ENCODE results near the gene SYNJ2. TPM values are rescaled to one million over a fixed set of nuclear protein-coding genes. Genes with fewer than 3 reads are reported as not detected.

The SYNJ2 gene
- total RNA-seq, 1 experiment from 2014 or later: 70.0 TPM

DNA sequence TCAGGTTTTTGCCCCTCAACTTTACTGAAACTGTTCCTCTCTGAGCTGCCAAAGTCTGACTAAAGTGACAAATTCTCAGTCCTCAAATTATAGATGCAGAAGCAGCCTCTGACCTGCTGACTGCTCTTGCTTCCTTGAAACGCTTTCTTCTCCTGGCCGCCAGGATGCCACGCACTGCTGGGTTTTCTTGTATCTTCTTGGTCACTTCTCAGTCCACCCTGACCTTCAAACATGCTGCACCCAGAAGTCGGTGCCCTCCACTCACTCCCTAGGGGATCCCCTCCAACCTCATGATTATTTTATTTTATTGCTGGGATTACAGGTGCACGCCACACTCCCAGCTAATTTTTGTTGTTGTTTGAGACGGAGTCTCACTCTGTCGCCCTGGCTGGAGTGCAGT is 24.7 kb downstream of the SYNJ2 start:
- no peak for DNase-seq (ENCODE audit: low read depth, low spot score)

DNA sequence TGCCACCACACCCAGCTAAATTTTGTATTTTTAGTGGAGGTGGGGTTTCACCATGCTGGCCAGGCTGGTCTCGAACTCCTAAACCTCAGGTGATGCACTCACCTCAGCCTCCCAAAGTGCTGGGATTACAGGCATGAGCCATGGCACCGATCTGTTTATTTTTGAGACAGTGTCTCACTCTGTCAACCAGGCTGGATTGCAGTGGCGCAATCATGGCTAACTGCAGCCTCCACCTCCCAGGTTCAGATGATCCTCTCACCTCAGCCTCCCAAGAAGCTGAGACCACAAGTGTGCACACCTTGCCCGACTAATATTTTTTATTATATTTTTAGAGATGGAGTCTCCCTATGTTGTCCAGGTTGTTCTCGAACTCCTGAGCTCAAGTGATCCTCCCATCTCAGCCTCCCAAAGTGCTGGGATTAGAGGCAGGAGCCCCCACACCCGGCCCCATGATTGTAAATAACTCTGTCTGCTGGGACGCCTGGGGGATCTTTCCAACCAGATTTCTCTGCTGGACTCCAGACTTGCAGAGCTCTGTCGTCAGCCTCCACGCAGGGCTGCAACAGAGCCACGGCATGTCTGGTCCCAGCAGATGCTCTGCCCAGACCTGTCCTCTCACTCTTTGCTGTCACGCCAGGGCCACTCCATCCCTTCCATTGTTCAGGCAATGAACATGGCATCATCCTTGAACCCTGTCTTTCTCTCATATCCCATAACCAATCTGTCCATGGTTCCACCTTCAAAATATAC is 25.3 kb downstream of the SYNJ2 start:
- no peak overlapping the region for H3K4me3 ChIP-seq (ENCODE audit: low read depth in 2 of 2, low read length in 2 of 2)
- no peaks in the 10 kb centered on the region for H3K27me3 ChIP-seq (ENCODE audit: control insufficient read depth, insufficient read depth, low read length)
- intact Hi-C loops (cut with micrococcal nuclease; ENCODE audit: unreplicated experiment) (no loop called here), in situ Hi-C loops (cut with HindIII; ENCODE audit: low pct_unique_long_range_greater_than_20kb, low sequenced_read_pairs) (no loop called here)
- ChIA-PET CTCF (no interaction called here), POLR2A (no interaction called here)
- peak overlapping the region; percentile 67; the same call in 1 of the 2 replicates for H3K27ac ChIP-seq (ENCODE audit: low read length)
- peaks cover 81% of the 10 kb centered on the region for H3K4me1 ChIP-seq (ENCODE audit: control insufficient read depth, insufficient read depth, low read length)
- ATAC-seq (no peak), DNase-seq (ENCODE audit: low read depth, low spot score) (no peak)
- TF ChIP-seq, protein P1, sequence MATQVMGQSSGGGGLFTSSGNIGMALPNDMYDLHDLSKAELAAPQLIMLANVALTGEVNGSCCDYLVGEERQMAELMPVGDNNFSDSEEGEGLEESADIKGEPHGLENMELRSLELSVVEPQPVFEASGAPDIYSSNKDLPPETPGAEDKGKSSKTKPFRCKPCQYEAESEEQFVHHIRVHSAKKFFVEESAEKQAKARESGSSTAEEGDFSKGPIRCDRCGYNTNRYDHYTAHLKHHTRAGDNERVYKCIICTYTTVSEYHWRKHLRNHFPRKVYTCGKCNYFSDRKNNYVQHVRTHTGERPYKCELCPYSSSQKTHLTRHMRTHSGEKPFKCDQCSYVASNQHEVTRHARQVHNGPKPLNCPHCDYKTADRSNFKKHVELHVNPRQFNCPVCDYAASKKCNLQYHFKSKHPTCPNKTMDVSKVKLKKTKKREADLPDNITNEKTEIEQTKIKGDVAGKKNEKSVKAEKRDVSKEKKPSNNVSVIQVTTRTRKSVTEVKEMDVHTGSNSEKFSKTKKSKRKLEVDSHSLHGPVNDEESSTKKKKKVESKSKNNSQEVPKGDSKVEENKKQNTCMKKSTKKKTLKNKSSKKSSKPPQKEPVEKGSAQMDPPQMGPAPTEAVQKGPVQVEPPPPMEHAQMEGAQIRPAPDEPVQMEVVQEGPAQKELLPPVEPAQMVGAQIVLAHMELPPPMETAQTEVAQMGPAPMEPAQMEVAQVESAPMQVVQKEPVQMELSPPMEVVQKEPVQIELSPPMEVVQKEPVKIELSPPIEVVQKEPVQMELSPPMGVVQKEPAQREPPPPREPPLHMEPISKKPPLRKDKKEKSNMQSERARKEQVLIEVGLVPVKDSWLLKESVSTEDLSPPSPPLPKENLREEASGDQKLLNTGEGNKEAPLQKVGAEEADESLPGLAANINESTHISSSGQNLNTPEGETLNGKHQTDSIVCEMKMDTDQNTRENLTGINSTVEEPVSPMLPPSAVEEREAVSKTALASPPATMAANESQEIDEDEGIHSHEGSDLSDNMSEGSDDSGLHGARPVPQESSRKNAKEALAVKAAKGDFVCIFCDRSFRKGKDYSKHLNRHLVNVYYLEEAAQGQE (IDR thresholded peaks at IDR 0.05; ENCODE audit: insufficient read depth in 1 of 2, low read depth in 2 of 2, low read length in 1 of 2): no peak
- TF ChIP-seq SIN3A (IDR thresholded peaks at IDR 0.05; ENCODE audit: borderline replicate concordance, insufficient read depth, low read depth, low read length) (no peak), TCF7L2 (IDR thresholded peaks at IDR 0.05; ENCODE audit: low read depth, low read length) (no peak), POLR2AphosphoS5 (IDR thresholded peaks at IDR 0.05; ENCODE audit: low read depth, low read length) (no peak)
- TF ChIP-seq, protein P2, sequence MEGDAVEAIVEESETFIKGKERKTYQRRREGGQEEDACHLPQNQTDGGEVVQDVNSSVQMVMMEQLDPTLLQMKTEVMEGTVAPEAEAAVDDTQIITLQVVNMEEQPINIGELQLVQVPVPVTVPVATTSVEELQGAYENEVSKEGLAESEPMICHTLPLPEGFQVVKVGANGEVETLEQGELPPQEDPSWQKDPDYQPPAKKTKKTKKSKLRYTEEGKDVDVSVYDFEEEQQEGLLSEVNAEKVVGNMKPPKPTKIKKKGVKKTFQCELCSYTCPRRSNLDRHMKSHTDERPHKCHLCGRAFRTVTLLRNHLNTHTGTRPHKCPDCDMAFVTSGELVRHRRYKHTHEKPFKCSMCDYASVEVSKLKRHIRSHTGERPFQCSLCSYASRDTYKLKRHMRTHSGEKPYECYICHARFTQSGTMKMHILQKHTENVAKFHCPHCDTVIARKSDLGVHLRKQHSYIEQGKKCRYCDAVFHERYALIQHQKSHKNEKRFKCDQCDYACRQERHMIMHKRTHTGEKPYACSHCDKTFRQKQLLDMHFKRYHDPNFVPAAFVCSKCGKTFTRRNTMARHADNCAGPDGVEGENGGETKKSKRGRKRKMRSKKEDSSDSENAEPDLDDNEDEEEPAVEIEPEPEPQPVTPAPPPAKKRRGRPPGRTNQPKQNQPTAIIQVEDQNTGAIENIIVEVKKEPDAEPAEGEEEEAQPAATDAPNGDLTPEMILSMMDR (IDR thresholded peaks at IDR 0.05): no peak
- no TSS peak for BruUV-seq (replicated peaks)
- H3K9me3 ChIP-seq (ENCODE audit: control insufficient read depth, insufficient read depth, low read depth, low read length): no peaks in the 10 kb centered on the region
- H3K36me3 ChIP-seq (ENCODE audit: control insufficient read depth, insufficient read depth, low read length): no peaks in the 10 kb centered on the region

More for the DNA sequence above, 24.7 kb downstream of the SYNJ2 start:
- H3K27me3 ChIP-seq (ENCODE audit: control insufficient read depth, insufficient read depth, low read length): no peaks in the 10 kb centered on the region
- no TSS peak for BruUV-seq (replicated peaks)
- ChIA-PET CTCF (no interaction called here), POLR2A (no interaction called here)
- intact Hi-C loops (cut with micrococcal nuclease; ENCODE audit: unreplicated experiment): no loop called here
- H3K36me3 ChIP-seq (ENCODE audit: control insufficient read depth, insufficient read depth, low read length): no peaks in the 10 kb centered on the region
- H3K9me3 ChIP-seq (ENCODE audit: control insufficient read depth, insufficient read depth, low read depth, low read length): no peaks in the 10 kb centered on the region
- TF ChIP-seq, protein P2 (IDR thresholded peaks at IDR 0.05): no peak
- TF ChIP-seq, protein P1 (IDR thresholded peaks at IDR 0.05; ENCODE audit: insufficient read depth in 1 of 2, low read depth in 2 of 2, low read length in 1 of 2): no peak
- TF ChIP-seq POLR2AphosphoS5 (IDR thresholded peaks at IDR 0.05; ENCODE audit: low read depth, low read length): no peak
- no peak for TF ChIP-seq TCF7L2 (IDR thresholded peaks at IDR 0.05; ENCODE audit: low read depth, low read length)
- no peak for TF ChIP-seq SIN3A (IDR thresholded peaks at IDR 0.05; ENCODE audit: borderline replicate concordance, insufficient read depth, low read depth, low read length)
- H3K27ac ChIP-seq (ENCODE audit: low read length): peak overlapping the region; percentile 31; the same call in 1 of the 2 replicates
- no peak for ATAC-seq
- no peak overlapping the region for H3K4me3 ChIP-seq (ENCODE audit: low read depth in 2 of 2, low read length in 2 of 2)
- in situ Hi-C loops (cut with HindIII; ENCODE audit: low pct_unique_long_range_greater_than_20kb, low sequenced_read_pairs): no loop called here
- H3K4me1 ChIP-seq (ENCODE audit: control insufficient read depth, insufficient read depth, low read length): peaks cover 78% of the 10 kb centered on the region
